ENCODE measurements around the gene SNX32.

SNX32 gene

DNA sequence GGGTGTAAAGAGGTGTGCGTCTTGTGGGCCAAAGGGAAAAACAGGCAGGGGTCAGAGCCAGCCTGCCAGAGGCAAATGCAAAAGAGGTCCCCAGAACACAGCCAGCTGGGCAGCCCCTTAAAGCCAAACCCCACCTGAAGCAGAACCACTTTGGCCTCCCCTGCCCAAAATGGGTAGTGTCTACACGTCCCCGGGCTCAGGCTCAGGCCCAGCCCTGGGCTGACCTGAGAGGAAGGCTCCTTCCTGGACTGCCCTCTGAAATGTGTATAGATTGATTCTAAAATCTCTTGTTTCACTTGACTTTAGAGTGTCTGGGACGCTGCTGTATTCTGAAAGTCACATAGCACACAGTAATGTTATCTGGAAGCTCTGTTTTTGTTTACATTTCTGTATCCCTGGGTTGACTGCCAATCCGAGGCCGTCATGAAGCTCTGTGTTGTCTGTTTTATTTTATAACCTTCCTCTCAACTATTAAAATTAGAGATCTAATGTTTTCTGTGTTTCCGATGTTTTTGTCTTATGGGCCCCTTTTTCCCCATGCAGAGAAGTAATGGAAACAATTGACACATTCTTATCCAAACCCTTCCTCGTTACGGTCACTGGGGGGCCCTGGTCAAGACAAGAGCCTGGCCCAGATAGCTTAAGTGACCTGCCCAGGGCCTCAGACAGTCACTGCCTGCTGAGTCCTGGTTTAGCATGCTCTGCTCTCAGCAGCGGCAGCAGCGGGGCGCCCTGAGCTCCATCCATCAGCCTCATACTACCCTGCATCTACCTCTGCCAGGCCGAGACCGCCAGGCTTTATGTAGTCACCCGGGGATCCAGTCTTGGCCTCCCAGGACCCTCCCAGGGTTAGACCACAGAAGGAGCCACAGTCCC lies 36.8 kb upstream of the SNX32 start:
- no peak for DNase-seq (ENCODE audit: extremely low read depth in 1 of 2, low read depth in 1 of 2)

GRCh38 chr11:65797711-65798110 lies 36.1 kb upstream of the SNX32 start:
- DNase-seq (ENCODE audit: extremely low read depth in 1 of 2, low read depth in 1 of 2), result no peak

- DNase-seq (ENCODE audit: extremely low read depth in 1 of 2, low read depth in 1 of 2), result no peak
Observed at GRCh38 chr11:65798882-65799281, 34.9 kb upstream of the SNX32 start.

- no peak for DNase-seq (ENCODE audit: extremely low read depth in 1 of 2, low read depth in 1 of 2)
Observed at GRCh38 chr11:65801153-65801987, 32.4 kb upstream of the SNX32 start.

GRCh38 chr11:65802841-65803240 lies 30.9 kb upstream of the SNX32 start:
- DNase-seq (ENCODE audit: extremely low read depth in 1 of 2, low read depth in 1 of 2), result no peak

DNA sequence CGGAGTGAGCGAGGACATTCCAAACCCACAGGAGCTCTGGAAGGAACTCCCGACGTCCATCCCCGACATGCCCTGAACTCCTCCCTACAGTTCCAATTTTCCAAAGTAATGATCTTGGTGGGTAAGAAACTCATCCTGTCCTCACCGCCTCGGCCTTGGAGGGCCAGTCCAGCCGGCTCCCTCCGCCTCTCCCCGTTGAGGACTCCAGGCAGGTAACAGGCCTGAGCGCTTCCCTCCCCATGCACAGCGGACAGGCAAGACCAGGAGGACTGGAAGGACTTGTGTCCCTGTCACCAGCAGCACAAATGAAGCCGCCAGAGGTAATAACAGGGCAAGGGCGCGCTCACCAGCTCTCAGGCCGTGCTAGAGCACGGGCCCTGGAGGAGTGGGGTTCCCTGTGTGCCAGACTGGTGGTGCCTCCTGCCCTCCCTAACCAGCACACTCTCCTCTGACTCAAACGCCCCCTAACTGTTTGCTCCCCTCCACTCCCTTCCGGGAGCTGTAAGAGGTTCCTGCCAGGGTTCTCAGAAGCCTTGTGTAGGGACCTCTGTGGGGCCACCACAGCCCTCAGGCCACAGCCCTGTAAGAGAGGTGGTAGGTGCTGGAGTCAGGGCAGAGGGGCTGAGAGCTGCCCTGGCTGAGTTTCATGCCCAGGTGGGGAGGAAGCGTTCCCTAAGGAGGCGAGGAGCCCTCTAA lies 29.8 kb upstream of the SNX32 start:
- no peak for DNase-seq (ENCODE audit: extremely low read depth in 1 of 2, low read depth in 1 of 2)

- no peak for DNase-seq (ENCODE audit: extremely low read depth in 1 of 2, low read depth in 1 of 2)
Observed at GRCh38 chr11:65806979-65807378, 26.8 kb upstream of the SNX32 start.

- DNase-seq (ENCODE audit: extremely low read depth in 1 of 2, low read depth in 1 of 2), result no peak
Observed at GRCh38 chr11:65808744-65809341, 24.9 kb upstream of the SNX32 start.

GRCh38 chr11:65809496-65809895 lies 24.3 kb upstream of the SNX32 start:
- DNase-seq (ENCODE audit: extremely low read depth in 1 of 2, low read depth in 1 of 2), result no peak

- DNase-seq (ENCODE audit: extremely low read depth in 1 of 2, low read depth in 1 of 2), result no peak
Observed at GRCh38 chr11:65810046-65810868, 23.5 kb upstream of the SNX32 start.

GRCh38 chr11:65811764-65812475 lies 21.8 kb upstream of the SNX32 start:
- DNase-seq (ENCODE audit: extremely low read depth in 1 of 2, low read depth in 1 of 2), result no peak

DNA sequence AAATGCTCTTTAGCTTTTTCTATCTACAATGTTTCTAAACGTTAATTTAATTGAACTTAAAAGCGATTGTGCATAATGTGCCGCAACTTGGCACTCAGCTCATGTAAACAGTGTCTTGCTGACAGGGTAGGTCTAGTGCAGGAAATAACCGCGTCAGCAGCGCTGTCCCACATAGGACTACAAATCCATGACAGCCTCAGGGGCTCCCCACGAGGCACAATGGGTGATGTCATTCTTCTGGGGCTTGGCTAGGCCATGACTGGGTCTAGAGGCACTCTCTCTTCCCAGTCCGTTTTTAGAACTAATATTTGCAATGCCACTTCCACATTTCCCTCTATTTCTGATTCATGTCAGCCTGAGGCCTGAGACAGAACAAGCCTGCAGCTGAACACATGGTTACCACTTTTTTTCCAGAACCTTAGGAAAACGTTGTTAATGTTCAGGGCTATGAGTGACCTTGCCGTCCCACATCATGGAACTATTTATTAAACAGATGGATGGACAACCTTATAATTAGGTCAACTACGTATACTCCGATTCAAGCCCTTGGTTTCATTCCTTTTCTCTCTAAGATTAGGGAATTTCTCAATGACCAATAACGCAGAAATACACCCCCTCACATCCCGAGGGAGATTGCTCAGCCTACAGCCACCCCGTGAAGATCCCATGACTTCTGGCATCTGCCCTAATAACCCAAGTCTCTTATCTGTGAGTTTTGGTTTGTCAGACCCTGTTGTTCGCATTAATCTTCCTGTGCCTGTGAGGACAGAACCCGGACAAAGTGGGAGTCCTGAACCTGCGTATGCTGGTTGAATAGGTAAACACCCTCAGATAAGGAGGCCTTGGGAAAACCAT lies 19.4 kb upstream of the SNX32 start:
- no peak for DNase-seq (ENCODE audit: extremely low read depth in 1 of 2, low read depth in 1 of 2)

GRCh38 chr11:65814986-65815565 lies 18.7 kb upstream of the SNX32 start:
- DNase-seq (ENCODE audit: extremely low read depth in 1 of 2, low read depth in 1 of 2), result no peak

GRCh38 chr11:65816696-65817095 lies 17.1 kb upstream of the SNX32 start:
- DNase-seq (ENCODE audit: extremely low read depth in 1 of 2, low read depth in 1 of 2), result no peak

DNA sequence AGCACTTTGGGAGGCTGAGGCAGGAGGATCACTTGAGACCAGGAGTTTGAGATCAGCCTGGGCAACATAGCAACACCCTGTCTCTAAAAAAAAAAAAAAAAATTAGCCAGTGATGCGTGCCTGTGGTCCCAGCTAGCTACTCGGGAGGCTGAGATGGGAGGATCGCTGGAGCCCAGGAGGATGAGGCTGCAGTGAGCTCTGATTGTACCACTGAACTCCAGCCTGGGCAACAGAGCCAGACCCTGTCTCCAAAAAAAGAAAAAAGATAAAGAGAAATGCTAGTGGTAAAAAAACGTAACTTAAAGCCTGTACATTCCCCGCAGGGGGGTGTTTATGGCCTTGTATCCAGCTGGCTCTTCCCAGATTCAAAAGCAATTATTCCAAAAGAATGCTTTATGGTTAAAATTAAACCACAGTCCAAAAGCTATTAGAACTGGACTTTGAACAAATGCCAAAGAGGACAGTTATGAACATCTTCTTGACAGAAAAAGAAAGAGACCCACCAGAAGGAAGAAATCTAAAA lies 16.4 kb upstream of the SNX32 start:
- DNase-seq (ENCODE audit: extremely low read depth in 1 of 2, low read depth in 1 of 2), result no peak

GRCh38 chr11:65817835-65818680 lies 15.7 kb upstream of the SNX32 start:
- DNase-seq (ENCODE audit: extremely low read depth in 1 of 2, low read depth in 1 of 2), result peak; percentile 81 to 95

DNA sequence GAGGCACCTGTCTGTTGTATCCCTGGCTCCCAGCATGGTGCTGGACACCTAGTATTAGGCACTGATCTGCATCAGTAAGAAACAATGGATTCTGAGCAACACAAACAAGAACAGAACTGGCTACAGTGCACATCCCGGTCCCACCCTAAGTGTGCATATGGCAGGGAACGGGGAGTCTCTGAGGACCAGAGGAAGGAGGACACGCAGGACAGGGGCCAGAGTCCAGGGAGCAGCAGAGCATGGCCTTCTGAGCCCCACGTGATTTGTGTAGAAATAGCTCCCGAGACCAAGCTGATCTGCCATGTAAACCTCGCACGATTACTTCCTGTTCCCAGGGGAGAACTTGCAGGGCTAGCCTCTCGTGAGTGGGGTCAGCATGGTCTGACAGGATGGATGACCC lies 12.7 kb upstream of the SNX32 start:
- DNase-seq (ENCODE audit: extremely low read depth in 1 of 2, low read depth in 1 of 2), result no peak
